Esophagus squamous epithelium (tissue), 4 donors: ENCODE results near the gene USP21.

Experiments
- CTCF ChIP-seq, 6 experiments: fragments of 450-650 bp in 4 of 6; fragments of 200-600 bp in 2 of 6; sonication (generic) in 2 of 6; IDR thresholded peaks; one replicate each; pipeline ENCODE4 v1.5.1; 2016 to 2019; ENCODE audit warnings: antibody characterized with exemption in 6 of 6, mild to moderate bottlenecking in 4 of 6, moderate library complexity in 4 of 6
- POLR2A ChIP-seq, 4 donors: fragments of 450-650 bp; IDR thresholded peaks; one replicate each; pipeline ENCODE4 v1.6.1; 2017; ENCODE audit warnings: antibody characterized with exemption in 4 of 4, mild to moderate bottlenecking in 4 of 4, moderate library complexity in 3 of 4

GRCh38 chr1:161198897-161199431, 39.7 kb downstream of the USP21 start, which contains the start of gene ADAMTS4:
- TF ChIP-seq POLR2A (IDR thresholded peaks at IDR 0.05) (peak in 2 of 4 donors; percentile 46 to 71), CTCF (IDR thresholded peaks at IDR 0.05) (no peak)
